Endothelial cell of umbilical vein (primary cell): ENCODE results near the gene GRAMD1B.

Source experiments
- EZH2 ChIP-seq: IDR thresholded peaks from 2 replicates; pipeline ENCODE4 v1.6.1; 2012; ENCODE audit warnings: borderline replicate concordance, low read depth, mild to moderate bottlenecking, moderate library complexity, low read length, inconsistent platforms; ENCODE audit not compliant: severe bottlenecking
- FOS ChIP-seq: IDR thresholded peaks from 2 replicates; pipeline ENCODE4 v1.6.1; 2011; ENCODE audit warnings: mild to moderate bottlenecking, low read length, moderate library complexity, borderline replicate concordance; ENCODE audit not compliant: insufficient read depth
- JUN ChIP-seq: IDR thresholded peaks from 2 replicates; pipeline ENCODE4 v1.6.1; 2011; ENCODE audit warnings: borderline replicate concordance, low read depth; ENCODE audit not compliant: insufficient read length, insufficient read depth
- POLR2A ChIP-seq: IDR thresholded peaks from 2 replicates; pipeline ENCODE4 v1.6.1; 2012; ENCODE audit warnings: low read depth, mild to moderate bottlenecking, control low read depth, low read length
- POLR2AphosphoS5 ChIP-seq: IDR thresholded peaks from 2 replicates; pipeline ENCODE4 v1.6.1; 2012; ENCODE audit warnings: low read depth, mild to moderate bottlenecking, control low read depth, low read length, moderate library complexity; ENCODE audit not compliant: insufficient read depth
- TF ChIP-seq, protein P1 (sequence below), 2 donors: IDR thresholded peaks; 1 replicate in 1 of 2; 2 replicates in 1 of 2; pipeline ENCODE4 v1.5.1; 2011; ENCODE audit warnings: low read length in 2 of 2, mild to moderate bottlenecking in 2 of 2, moderate library complexity in 2 of 2, control low read depth in 1 of 2, inconsistent platforms in 1 of 2, low read depth in 1 of 2; ENCODE audit not compliant: insufficient read depth in 1 of 2; ENCODE audit errors: extremely low read depth in 1 of 2
- TF ChIP-seq, protein P2 (sequence below): IDR thresholded peaks from 2 replicates; pipeline ENCODE4 v1.6.1; 2011; ENCODE audit not compliant: insufficient read depth, insufficient read length

DNA sequence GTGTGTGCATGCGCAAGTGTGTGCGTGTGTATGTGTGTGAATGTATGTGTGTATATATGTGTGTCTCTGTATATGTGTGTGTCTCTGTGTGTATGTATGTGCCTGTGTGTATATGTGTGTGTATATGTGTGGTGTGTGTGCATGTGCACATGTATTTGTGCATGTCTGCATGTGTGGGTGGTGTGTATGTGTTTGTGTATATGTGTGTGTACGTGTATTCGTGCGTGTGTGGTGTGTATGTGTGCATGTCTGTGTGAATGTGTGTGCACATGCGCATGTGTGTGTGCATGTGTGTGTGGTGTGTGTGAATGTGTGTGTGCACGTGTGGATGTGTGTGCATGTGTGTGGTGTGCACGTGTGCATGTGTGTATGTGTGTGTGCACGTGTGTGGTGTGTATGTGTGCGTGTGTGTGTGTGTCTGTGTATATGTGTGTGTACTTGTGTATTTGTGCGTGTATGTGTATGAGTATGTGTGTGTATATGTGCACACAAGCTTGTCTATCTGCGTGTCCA is 153.0 kb downstream of the GRAMD1B start:
- TF ChIP-seq EZH2 (no peak), POLR2A (no peak), POLR2AphosphoS5 (no peak), FOS (no peak), JUN (no peak)
- TF ChIP-seq, protein P1, sequence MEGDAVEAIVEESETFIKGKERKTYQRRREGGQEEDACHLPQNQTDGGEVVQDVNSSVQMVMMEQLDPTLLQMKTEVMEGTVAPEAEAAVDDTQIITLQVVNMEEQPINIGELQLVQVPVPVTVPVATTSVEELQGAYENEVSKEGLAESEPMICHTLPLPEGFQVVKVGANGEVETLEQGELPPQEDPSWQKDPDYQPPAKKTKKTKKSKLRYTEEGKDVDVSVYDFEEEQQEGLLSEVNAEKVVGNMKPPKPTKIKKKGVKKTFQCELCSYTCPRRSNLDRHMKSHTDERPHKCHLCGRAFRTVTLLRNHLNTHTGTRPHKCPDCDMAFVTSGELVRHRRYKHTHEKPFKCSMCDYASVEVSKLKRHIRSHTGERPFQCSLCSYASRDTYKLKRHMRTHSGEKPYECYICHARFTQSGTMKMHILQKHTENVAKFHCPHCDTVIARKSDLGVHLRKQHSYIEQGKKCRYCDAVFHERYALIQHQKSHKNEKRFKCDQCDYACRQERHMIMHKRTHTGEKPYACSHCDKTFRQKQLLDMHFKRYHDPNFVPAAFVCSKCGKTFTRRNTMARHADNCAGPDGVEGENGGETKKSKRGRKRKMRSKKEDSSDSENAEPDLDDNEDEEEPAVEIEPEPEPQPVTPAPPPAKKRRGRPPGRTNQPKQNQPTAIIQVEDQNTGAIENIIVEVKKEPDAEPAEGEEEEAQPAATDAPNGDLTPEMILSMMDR (IDR thresholded peaks at IDR 0.05; ENCODE audit: extremely low read depth in 1 of 2, insufficient read depth in 1 of 2, low read depth in 1 of 2, low read length in 2 of 2): no peak
- TF ChIP-seq, protein P2, sequence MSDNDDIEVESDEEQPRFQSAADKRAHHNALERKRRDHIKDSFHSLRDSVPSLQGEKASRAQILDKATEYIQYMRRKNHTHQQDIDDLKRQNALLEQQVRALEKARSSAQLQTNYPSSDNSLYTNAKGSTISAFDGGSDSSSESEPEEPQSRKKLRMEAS: no peak
